Panc1 (cell line): ENCODE data around the gene BLTP1. TPM values are rescaled to one million over a fixed set of nuclear protein-coding genes. Genes with fewer than 3 reads are reported as not detected.
A peak's percentile ranks its signal among the peaks of the same experiment; 100 is the strongest.

ENCODE experiments used
- ATAC-seq: fragments of 200-7000 bp; cut with Tn5 transposase; 2 replicates; pipeline ENCODE4 v1.9.1; 2020; ENCODE audit warnings: mild to moderate bottlenecking, moderate library complexity
- BruUV-seq: library from RNA; stranded (reverse); fragments of 400-500 nt; replicated peaks from 2 replicates; lab custom pipeline; 2021; lab: Mats Ljungman, UMichigan
- CTCF ChIA-PET: fragments of 300-600 bp; sonication (Branson Sonifier 250); formaldehyde crosslinking; loops from one replicate; lab custom pipeline; 2022; ENCODE audit warnings: antibody characterized with exemption; lab: Charles Lee
- POLR2A ChIA-PET: fragments of 300-600 bp; sonication (Branson Sonifier 250); formaldehyde crosslinking; loops from one replicate; lab custom pipeline; 2022; ENCODE audit warnings: antibody characterized with exemption; lab: Charles Lee
- DNase-seq: peaks from one replicate; pipeline ENCODE4 v3.0.0-alpha.2; 2010; ENCODE audit warnings: low read depth, low spot score
- H3K27ac ChIP-seq: 2 replicates; pipeline ENCODE4 v1.5.1; 2011; ENCODE audit warnings: mild to moderate bottlenecking, low read length, inconsistent platforms
- H3K27me3 ChIP-seq: fragments of 200-500 bp; sonication (Bioruptor generic); 2 replicates; pipeline ENCODE4 v1.6.0; 2014; ENCODE audit warnings: low read length, inconsistent platforms; ENCODE audit not compliant: control insufficient read depth, insufficient read depth
- H3K36me3 ChIP-seq: fragments of 200-500 bp; sonication (Bioruptor generic); 2 replicates; pipeline ENCODE4 v1.5.1; 2014; ENCODE audit warnings: inconsistent platforms, mild to moderate bottlenecking, low read length, moderate library complexity; ENCODE audit not compliant: control insufficient read depth, insufficient read depth
- H3K4me1 ChIP-seq: 2 replicates; pipeline ENCODE4 v1.5.1; 2011; ENCODE audit warnings: inconsistent platforms, mild to moderate bottlenecking, low read length, moderate library complexity; ENCODE audit not compliant: control insufficient read depth, insufficient read depth
- H3K4me3 ChIP-seq, 2 experiments: 2 replicates each; pipeline ENCODE4 v1.5.1; 2011 to 2012; ENCODE audit warnings: low read depth in 2 of 2, low read length in 2 of 2, mild to moderate bottlenecking in 2 of 2, inconsistent platforms in 1 of 2, moderate library complexity in 1 of 2
- H3K9me3 ChIP-seq: fragments of 200-500 bp; sonication (Bioruptor generic); 2 replicates; pipeline ENCODE4 v1.5.1; 2014; ENCODE audit warnings: low read depth, mild to moderate bottlenecking, inconsistent platforms, low read length, moderate library complexity; ENCODE audit not compliant: control insufficient read depth, insufficient read depth
- CTCF ChIP-seq: fragments of 450-650 bp; IDR thresholded peaks from 2 replicates; pipeline ENCODE4 v1.5.1; 2017; ENCODE audit warnings: mild to moderate bottlenecking
- POLR2AphosphoS5 ChIP-seq: IDR thresholded peaks from 2 replicates; pipeline ENCODE4 v1.6.1; 2012; ENCODE audit warnings: mild to moderate bottlenecking, low read depth, low read length, moderate library complexity
- REST ChIP-seq, 2 experiments: IDR thresholded peaks; 2 replicates each; pipeline ENCODE4 v1.6.1; 2011 to 2012; ENCODE audit warnings: low read depth in 2 of 2, control low read depth in 1 of 2, low read length in 1 of 2, mild to moderate bottlenecking in 1 of 2, moderate library complexity in 1 of 2; ENCODE audit not compliant: insufficient read depth in 1 of 2
- SIN3A ChIP-seq: IDR thresholded peaks from 2 replicates; pipeline ENCODE4 v1.6.1; 2012; ENCODE audit warnings: low read depth, mild to moderate bottlenecking, low read length, moderate library complexity, borderline replicate concordance; ENCODE audit not compliant: insufficient read depth
- TCF7L2 ChIP-seq: IDR thresholded peaks from 2 replicates; pipeline ENCODE4 v1.6.1; 2011; ENCODE audit warnings: mild to moderate bottlenecking, low read depth, low read length, inconsistent platforms
- in situ Hi-C: cut with HindIII; loops from 2 replicates; pipeline ENCODE4 v1.10.0; 2016; ENCODE audit warnings: low sequenced_read_pairs, low pct_unique_long_range_greater_than_20kb
- intact Hi-C: fragments of 100-400 bp; cut with micrococcal nuclease; formaldehyde crosslinking; loops from one replicate; pipeline ENCODE4 v1.10.0; 2022; ENCODE audit not compliant: unreplicated experiment
- total RNA-seq: library from RNA; stranded (reverse); gene quantifications from one replicate; pipeline ENCODE4 v1.2.1, GENCODE V29; 2021; ENCODE audit not compliant: unreplicated experiment

BLTP1 gene
- total RNA-seq, 1 experiment from 2014 or later, result 24.5 TPM

GRCh38 chr4:122140834-122141233 lies 11.3 kb upstream of the BLTP1 start:
- no peaks in the 10 kb centered on the region for H3K9me3 ChIP-seq
- H3K27ac ChIP-seq, result no peak overlapping the region
- in situ Hi-C loops, result no loop called here
- TF ChIP-seq POLR2AphosphoS5, result no peak
- TF ChIP-seq CTCF, result no peak
- TF ChIP-seq REST (IDR thresholded peaks at IDR 0.05; ENCODE audit: insufficient read depth in 1 of 2, low read depth in 2 of 2, low read length in 1 of 2), result no peak
- TF ChIP-seq SIN3A, result no peak
- TF ChIP-seq TCF7L2, result no peak
- DNase-seq (no peak), ATAC-seq (no peak)
- no TSS peak for BruUV-seq
- H3K36me3 ChIP-seq, result no peaks in the 10 kb centered on the region
- no peak overlapping the region for H3K4me3 ChIP-seq
- H3K4me1 ChIP-seq, result no peaks in the 10 kb centered on the region
- intact Hi-C loops, result no loop called here
- ChIA-PET POLR2A (no interaction called here), CTCF (no interaction called here)
- H3K27me3 ChIP-seq, result no peaks in the 10 kb centered on the region

- TF ChIP-seq CTCF, result no peak
- TF ChIP-seq REST (IDR thresholded peaks at IDR 0.05; ENCODE audit: insufficient read depth in 1 of 2, low read depth in 2 of 2, low read length in 1 of 2), result peak in 1 of 2 experiments; percentile 38; a peak in 1 of 4 replicates
- no peak for TF ChIP-seq POLR2AphosphoS5
- no peak for TF ChIP-seq SIN3A
- Histone ChIP-seq H3K27ac (no peak overlapping the region), H3K9me3 (no peaks in the 10 kb centered on the region), H3K27me3 (no peaks in the 10 kb centered on the region), H3K36me3 (no peaks in the 10 kb centered on the region), H3K4me1 (no peaks in the 10 kb centered on the region), H3K4me3 (no peak overlapping the region)
- BruUV-seq, result no TSS peak
- in situ Hi-C loops, result no loop called here
- POLR2A ChIA-PET, result no interaction called here
- intact Hi-C loops, result no loop called here
- DNase-seq (no peak), ATAC-seq (no peak)
- CTCF ChIA-PET, result no interaction called here
Observed at GRCh38 chr4:122142687-122143086, 9.4 kb upstream of the BLTP1 start.
